ENCODE results near the gene TGFBI.

Gene TGFBI

DNA sequence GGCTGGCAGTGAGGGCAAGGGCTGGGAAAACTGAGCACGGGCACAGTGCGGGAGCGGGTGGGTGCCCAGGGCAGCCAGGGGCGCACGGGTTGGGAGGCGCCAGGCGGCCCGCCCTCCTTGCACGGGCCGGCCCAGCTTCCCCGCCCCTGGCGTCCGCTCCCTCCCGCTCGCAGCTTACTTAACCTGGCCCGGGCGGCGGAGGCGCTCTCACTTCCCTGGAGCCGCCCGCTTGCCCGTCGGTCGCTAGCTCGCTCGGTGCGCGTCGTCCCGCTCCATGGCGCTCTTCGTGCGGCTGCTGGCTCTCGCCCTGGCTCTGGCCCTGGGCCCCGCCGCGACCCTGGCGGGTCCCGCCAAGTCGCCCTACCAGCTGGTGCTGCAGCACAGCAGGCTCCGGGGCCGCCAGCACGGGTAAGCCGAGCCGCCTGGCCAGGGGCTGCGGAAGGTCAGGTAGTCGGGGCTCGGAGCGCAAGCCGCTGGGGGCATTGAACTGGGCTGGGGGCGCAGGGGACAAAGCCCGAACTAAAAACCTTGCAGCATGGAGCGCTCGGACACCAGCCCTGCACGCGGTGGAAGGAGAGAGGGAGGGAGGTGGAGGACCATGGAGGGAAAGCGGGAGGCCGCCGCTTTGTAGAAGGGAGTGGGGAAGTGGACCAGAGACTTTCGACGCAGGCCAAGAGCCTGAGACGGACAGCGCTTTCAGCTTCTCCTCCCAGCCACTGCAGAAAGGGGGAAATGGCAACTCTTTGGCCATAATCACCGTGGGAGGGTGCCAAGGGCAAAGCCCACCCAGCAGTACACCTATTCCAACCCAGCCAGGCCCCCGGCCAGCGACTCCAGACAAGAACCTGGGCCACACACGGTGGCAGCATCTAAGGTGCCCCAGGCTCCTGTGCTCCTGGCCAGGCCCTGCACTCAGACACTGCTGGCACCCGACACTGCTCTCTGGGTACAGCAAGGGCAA is at the start of gene TGFBI:
Gene TGFBI, plus strand, starts transcription at position 207 of the 961 bp plus-strand sequence. Its CDS starts 68 bp downstream, at position 275.
- DNase-seq, result no peak
- Mint-ChIP-seq H3K27me3 (peaks cover 26% of the 10 kb centered on the region), H3K27ac (no peak within 1 kb of the TSS), H3K9me3 (no peaks in the 10 kb centered on the region), H3K4me3 (no peak within 1 kb of the TSS), H3K4me1 (no peaks in the 10 kb centered on the region)
- peak; percentile 41 for ATAC-seq

DNA sequence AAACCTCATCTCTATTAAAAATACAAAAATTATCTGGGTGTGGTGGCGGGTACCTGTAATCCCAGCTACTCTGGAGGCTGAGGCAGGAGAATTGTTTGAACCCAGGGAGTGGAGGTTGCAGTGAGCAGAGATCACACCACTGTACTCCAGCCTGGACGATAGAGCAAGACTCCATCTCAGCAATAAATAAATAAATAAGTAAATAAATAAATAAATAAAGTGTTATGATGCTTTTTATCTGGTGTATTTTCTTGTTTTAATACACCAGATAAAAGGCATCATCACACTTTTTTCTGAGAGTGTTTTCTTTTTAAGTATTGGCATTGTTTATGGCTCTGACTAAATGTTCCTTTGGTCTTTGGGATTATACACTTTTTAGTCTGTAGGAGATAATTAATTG is 49.8 kb upstream of the TGFBI start:
- no peak for ATAC-seq
- Mint-ChIP-seq H3K4me3 (no peak overlapping the region), H3K27ac (no peak overlapping the region), H3K27me3 (peaks cover 36% of the 10 kb centered on the region), H3K9me3 (no peaks in the 10 kb centered on the region), H3K4me1 (no peaks in the 10 kb centered on the region)
- DNase-seq, result no peak

DNA sequence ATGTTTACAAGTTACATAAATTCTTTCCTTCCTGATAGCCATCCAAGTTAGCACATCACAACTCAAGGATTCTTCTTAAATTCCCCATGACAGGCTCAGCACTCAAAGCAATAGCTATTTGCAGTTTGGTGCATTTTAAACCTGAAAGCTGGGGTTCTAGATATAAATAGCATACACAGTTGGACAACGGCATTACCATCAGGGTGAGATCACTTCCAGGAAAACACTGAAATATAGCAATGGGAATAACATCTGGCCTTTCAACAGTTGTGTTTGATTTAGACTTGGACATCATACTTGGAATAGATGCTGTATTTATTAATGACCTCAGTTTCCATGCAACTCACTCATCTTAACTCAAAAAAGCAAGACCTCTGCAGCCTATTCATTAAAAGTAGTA is 49.3 kb upstream of the TGFBI start:
- Mint-ChIP-seq H3K9me3 (no peaks in the 10 kb centered on the region), H3K27me3 (peaks cover 32% of the 10 kb centered on the region)
- ATAC-seq, result no peak

DNA sequence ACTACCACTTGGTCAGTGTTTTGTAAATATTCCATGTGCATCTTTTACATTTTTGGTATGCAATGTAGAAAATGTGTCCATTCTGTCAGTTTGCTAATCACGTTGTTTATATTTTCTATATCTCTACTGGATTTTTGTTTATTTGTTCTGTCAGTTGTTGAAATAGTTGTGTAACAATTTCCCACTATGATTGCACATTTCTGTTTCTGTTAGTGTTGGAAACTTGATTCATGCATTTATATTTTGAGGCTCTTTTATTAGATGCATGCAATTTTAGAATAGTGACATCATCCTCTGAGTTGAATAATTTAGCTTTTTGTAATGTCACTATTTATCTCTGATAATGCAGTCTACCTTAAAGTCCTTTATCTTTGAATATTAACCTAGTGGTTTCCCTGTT is 48.2 kb upstream of the TGFBI start:
- DNase-seq (no peak), ATAC-seq (no peak)
- Mint-ChIP-seq H3K27ac (no peak overlapping the region), H3K4me3 (no peak overlapping the region), H3K27me3 (peaks cover 22% of the 10 kb centered on the region), H3K4me1 (no peaks in the 10 kb centered on the region), H3K9me3 (no peaks in the 10 kb centered on the region)

More for the DNA sequence above, 49.3 kb upstream of the TGFBI start:
- H3K4me3 Mint-ChIP-seq, result no peak overlapping the region
- H3K27ac Mint-ChIP-seq, result no peak overlapping the region
- no peak for DNase-seq
- no peaks in the 10 kb centered on the region for H3K4me1 Mint-ChIP-seq

DNA sequence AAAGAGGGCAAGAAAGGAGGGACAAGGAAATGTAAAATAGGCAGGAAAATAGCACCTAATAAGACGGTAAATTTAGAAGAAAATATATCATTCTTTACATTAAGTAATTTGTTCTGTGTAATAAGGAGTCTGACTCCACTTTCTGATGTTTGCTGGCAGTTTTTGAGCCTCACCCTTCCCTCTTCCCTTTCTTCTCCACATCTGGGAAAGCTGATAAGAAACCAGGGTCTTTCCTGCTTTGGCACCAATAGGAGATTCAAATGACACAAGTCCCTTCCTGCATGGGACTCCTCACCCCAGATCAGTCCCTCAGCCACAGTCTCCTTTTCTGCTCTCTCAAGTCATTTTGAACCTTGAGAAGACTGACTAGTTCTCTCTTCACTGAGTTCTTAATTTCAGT is 42.8 kb upstream of the TGFBI start:
- ATAC-seq, result no peak
- H3K27ac Mint-ChIP-seq, result no peak overlapping the region
- H3K9me3 Mint-ChIP-seq, result no peaks in the 10 kb centered on the region
- peaks cover 42% of the 10 kb centered on the region for H3K27me3 Mint-ChIP-seq
- DNase-seq, result no peak
- no peak overlapping the region for H3K4me3 Mint-ChIP-seq
- no peaks in the 10 kb centered on the region for H3K4me1 Mint-ChIP-seq

DNA sequence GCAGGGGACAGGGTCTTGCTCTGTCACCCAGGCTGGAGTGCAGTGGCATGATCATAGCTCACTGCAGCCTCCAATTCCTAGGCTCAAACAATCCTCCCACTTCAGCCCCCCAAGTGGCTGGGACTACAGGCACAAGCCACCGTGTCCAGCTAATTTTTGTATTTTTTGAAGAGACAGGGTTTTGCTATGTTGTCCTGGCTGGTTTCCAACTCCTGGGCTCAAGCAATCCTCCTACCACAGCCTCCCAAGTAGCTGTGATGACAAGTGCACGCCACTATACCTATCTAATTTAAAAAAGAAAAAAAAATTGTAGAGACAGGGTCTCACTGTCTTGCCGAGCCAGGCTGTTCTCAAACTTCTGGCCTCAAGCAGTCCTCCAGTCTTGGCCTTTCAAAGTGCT is 42.4 kb upstream of the TGFBI start:
- Mint-ChIP-seq H3K27me3 (peaks cover 43% of the 10 kb centered on the region), H3K4me1 (no peaks in the 10 kb centered on the region), H3K27ac (no peak overlapping the region), H3K4me3 (no peak overlapping the region), H3K9me3 (no peaks in the 10 kb centered on the region)
- DNase-seq, result no peak
- ATAC-seq, result no peak

DNA sequence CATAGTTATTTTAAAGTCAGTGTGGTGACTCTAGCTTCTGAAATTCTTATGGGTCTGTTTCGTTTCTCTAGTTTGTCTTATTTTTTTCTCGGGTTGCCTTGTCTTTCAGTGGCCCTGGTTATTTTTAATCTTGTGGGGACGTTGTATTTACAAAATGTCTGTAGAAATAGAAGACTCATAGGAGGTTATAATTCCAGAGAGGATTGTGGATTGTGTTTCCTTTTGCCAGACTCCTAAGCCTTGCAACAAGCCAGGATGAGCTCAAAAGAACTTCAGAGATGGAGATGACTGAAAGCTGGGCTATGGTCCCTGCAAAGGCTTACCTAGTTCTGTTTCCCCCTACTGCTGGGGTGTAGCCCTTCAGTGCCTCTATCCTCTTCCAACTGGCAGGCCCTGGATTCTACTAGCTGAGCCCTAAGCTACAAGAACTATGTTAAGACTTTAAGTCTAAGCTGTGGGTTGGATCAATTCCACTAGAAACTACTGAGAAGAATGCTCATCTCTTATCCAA is 41.8 kb upstream of the TGFBI start:
- Mint-ChIP-seq H3K9me3 (no peaks in the 10 kb centered on the region), H3K4me3 (no peak overlapping the region), H3K4me1 (no peaks in the 10 kb centered on the region), H3K27me3 (peaks cover 43% of the 10 kb centered on the region), H3K27ac (no peak overlapping the region)
- ATAC-seq (no peak), DNase-seq (no peak)

DNA sequence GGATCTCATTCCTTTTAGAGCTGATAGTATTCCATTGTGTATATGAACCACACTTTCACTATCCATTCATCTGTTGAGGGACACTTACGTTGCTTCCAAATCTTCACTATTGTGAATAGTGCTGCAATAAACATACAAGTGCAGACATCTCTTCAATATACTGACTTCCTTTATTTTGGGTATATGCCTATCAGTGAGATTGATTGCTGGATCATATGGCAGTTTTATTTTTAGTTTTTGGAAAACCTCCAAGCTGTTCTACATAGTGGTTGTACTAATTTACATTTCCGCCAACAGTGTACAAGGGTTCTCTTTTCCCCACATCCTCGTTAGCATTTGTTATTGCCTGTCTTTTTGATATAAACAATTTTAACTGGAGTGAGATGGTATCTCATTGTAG is 40.2 kb upstream of the TGFBI start:
- no peaks in the 10 kb centered on the region for H3K9me3 Mint-ChIP-seq
- peaks cover 43% of the 10 kb centered on the region for H3K27me3 Mint-ChIP-seq
- H3K4me1 Mint-ChIP-seq, result no peaks in the 10 kb centered on the region
- no peak for DNase-seq
- ATAC-seq, result no peak
- H3K27ac Mint-ChIP-seq, result no peak overlapping the region
- no peak overlapping the region for H3K4me3 Mint-ChIP-seq

DNA sequence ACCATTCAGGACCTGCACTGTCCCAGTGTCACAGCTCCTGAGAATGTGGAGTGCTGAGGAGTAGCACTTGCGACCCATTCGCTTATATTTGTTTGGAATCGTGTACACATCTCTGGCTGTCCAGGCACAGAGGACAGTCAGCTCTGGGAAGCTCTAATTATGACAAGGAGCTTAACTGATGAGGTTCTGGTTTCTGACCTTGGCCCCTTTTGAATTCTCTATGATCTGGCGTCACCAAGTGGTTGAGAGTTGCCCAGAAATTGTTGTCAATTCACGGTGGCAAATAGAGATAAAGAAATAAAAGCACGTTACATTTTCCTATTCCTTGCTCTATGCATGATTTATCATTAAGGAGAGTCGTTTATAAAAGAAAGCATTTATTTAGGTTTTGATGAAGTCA is 39.1 kb upstream of the TGFBI start:
- peaks cover 43% of the 10 kb centered on the region for H3K27me3 Mint-ChIP-seq
- H3K9me3 Mint-ChIP-seq, result no peaks in the 10 kb centered on the region

DNA sequence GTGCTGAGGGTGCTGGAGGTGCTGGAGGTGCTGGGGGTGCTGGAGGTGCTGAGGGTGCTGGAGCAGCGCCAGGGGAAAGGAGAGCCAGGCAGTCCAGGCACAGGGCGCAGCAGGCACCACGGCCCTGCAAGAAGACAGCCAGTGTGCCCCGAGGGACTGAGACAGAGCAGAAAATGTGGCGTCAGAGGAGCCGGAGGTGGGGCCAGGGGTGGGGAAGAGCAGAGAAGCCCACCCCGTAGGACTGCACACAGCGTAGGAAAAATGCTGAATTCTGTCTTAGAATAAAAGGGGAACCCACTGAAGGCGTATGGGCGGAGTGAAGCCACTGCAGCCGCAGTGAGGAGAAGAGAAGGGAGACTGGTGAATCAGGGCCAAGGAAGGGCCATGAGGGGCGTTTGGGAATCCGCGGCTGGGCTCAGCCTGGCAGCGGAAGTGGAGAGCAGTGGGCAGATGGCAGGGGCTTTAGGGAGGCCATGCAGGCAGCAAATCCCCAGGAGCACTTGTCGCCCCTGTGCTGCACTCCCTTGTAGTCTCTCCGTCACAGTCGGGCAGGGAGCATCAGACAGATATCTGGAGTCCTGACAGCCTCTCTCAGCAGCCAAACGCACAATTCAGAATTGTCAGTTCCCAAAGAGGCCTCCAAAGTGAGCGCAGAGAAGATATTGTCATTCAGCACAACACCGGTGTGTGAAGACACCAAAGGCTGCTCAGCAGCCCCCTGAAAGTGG is 38.1 kb upstream of the TGFBI start:
- peak; percentile 28 for ATAC-seq
- Mint-ChIP-seq H3K4me3 (no peak overlapping the region), H3K27ac (no peak overlapping the region), H3K4me1 (no peaks in the 10 kb centered on the region), H3K27me3 (peaks cover 42% of the 10 kb centered on the region), H3K9me3 (no peaks in the 10 kb centered on the region)
- no peak for DNase-seq

More for the DNA sequence above, 39.1 kb upstream of the TGFBI start:
- no peak for ATAC-seq
- no peak overlapping the region for H3K27ac Mint-ChIP-seq
- no peak overlapping the region for H3K4me3 Mint-ChIP-seq
- H3K4me1 Mint-ChIP-seq, result no peaks in the 10 kb centered on the region
- no peak for DNase-seq

DNA sequence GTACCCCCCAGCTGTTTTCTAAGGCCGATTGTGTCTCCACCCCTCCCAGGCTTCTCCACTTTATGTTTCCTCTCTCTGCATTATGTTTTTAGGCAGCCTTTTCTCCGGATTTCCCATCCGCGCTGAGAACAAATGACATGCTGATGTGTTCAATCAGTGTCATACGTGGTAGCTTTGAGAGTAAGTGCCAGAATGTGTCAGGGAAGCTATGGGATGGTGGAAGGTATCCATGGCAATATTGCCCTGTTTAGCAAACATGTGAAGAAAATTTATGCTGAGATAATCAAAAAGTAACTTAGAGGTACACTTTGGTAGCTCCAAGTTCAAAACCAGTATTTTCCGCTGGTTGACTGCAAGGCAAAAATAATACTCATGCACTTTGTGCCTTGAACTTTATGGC is 37.4 kb upstream of the TGFBI start:
- no peak overlapping the region for H3K27ac Mint-ChIP-seq
- peaks cover 40% of the 10 kb centered on the region for H3K27me3 Mint-ChIP-seq
- ATAC-seq (no peak), DNase-seq (no peak)
- H3K9me3 Mint-ChIP-seq, result no peaks in the 10 kb centered on the region
- no peaks in the 10 kb centered on the region for H3K4me1 Mint-ChIP-seq
- no peak overlapping the region for H3K4me3 Mint-ChIP-seq

DNA sequence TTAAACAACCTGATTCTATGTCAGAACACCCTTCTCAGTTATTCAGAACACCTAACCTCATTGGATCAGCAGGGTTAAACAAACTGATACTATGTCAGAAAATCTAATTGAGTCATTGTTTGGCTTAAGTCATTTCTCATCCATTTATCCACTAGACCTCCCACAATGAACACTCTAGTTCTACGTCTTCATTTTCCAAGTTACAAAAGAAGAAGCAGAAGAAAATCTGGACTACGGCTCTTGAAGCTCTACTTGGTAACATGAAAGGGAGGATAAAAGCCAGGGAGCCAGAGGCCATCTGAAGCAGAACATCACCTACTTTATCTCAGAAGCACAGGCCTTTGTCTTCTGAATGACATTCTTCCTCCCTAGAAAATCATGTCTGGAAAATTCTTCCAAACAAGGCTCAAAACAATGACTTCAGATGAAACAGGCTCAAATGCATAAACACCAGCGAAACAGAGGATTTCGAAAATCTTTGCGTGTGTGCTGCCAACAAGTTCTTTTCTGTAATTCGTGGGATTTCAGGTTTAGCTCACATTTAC is 35.4 kb upstream of the TGFBI start:
- H3K27me3 Mint-ChIP-seq, result peaks cover 44% of the 10 kb centered on the region
- no peak overlapping the region for H3K4me3 Mint-ChIP-seq
- no peaks in the 10 kb centered on the region for H3K9me3 Mint-ChIP-seq

DNA sequence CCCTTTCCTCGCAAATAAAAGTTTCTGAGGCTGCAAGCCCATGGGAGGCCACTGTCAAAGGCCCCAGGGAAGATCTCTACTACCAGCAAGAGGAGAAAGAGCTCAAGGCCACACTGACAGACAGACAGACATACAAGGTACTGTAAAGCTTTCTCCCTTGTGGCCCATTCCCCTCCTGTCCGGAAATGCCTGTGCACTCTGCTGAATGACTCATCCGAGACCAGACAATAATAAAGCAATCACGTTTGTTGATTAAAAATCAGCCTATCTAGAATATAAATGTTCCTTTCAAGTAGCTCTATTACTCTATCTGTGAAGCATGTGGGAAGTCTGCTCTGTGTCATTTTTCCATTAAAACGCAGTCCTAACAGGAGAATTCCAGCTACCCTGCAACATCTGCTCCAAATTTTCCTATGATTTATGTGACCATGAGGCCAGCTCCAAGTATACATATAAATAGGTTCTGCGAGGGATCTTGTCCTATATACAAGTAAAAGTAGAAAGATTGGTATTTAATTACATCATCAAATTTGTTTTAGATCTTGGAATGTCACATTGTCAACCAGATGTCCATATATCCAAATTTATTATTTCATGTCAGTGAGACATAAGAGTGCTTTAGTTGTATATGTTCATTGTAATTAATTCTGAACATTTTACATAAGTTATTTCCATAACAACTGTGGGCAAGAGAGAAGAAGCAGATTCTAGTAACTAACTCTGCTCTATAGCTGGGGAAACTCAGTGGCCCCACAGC is 34.7 kb upstream of the TGFBI start:
- H3K9me3 Mint-ChIP-seq, result no peaks in the 10 kb centered on the region
- DNase-seq (no peak), ATAC-seq (no peak)
- no peak overlapping the region for H3K4me3 Mint-ChIP-seq
- H3K4me1 Mint-ChIP-seq, result no peaks in the 10 kb centered on the region
- H3K27me3 Mint-ChIP-seq, result peaks cover 41% of the 10 kb centered on the region
- no peak overlapping the region for H3K27ac Mint-ChIP-seq

More for the DNA sequence above, 35.4 kb upstream of the TGFBI start:
- no peak for DNase-seq
- Mint-ChIP-seq H3K27ac (no peak overlapping the region), H3K4me1 (no peaks in the 10 kb centered on the region)
- no peak for ATAC-seq

DNA sequence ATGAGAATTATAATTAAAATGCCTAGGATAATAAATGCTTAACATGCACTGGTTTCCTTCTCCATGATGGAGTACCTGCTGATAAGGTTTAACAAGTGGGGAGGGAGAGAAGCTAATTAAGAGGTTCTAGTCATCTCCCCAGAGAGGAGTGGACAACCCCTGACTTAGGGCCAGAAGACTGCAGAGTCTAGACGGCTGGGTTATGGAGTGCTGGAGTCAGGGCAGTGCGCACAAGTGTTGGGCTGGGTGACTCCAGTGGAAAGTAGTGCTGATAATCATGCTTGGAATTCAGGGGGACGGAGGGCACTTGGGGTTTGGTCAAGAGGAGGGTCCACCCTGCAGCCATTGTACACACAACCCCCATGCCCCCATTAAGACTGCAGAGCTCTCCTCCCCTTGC is 32.8 kb upstream of the TGFBI start:
- no peak overlapping the region for H3K4me3 Mint-ChIP-seq
- DNase-seq (no peak), ATAC-seq (no peak)
- no peaks in the 10 kb centered on the region for H3K9me3 Mint-ChIP-seq
- H3K4me1 Mint-ChIP-seq, result no peaks in the 10 kb centered on the region
- peaks cover 22% of the 10 kb centered on the region for H3K27me3 Mint-ChIP-seq
- no peak overlapping the region for H3K27ac Mint-ChIP-seq

DNA sequence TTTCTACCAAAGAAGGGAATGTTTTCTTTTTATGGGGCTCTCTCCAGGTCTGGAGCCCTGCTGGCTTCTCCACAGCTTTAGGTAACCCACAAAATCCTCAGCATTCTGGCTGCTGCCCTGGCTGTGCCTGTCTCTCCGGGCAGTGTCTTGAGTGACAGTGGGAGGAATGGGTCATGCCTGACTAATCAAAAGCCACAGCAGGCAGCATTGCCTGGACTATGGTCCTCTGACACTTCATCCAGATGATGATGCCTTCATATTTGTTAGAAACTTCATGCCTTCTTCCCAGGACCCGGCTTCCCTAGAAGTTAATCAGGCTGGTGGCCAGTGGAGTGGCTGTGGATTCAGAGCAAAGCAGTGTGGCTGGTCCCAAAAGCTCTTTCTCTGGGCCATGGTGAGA is 32.2 kb upstream of the TGFBI start:
- Mint-ChIP-seq H3K27me3 (peaks cover 20% of the 10 kb centered on the region), H3K27ac (no peak overlapping the region), H3K4me3 (no peak overlapping the region), H3K9me3 (no peaks in the 10 kb centered on the region), H3K4me1 (no peaks in the 10 kb centered on the region)
- DNase-seq (no peak), ATAC-seq (no peak)
